Parathyroid adenoma (tissue), 2 donors: ENCODE measurements around the gene EIF2B4.

Source experiments
- H2AFZ ChIP-seq: fragments of 300-600 bp; sonication (generic); one replicate; pipeline ENCODE4 v1.7.0; 2017; ENCODE audit warnings: antibody characterized with exemption, mild to moderate bottlenecking
- H3K27ac ChIP-seq: fragments of 300-600 bp; sonication (generic); one replicate; pipeline ENCODE4 v1.7.0; 2017
- H3K27me3 ChIP-seq: fragments of 300-600 bp; sonication (generic); one replicate; pipeline ENCODE4 v1.7.0; 2017; ENCODE audit warnings: low read length; ENCODE audit not compliant: control insufficient read depth, insufficient read depth
- H3K36me3 ChIP-seq: fragments of 300-600 bp; sonication (generic); one replicate; pipeline ENCODE4 v1.7.0; 2017; ENCODE audit warnings: low read length; ENCODE audit not compliant: control insufficient read depth, insufficient read depth
- H3K4me1 ChIP-seq: fragments of 300-600 bp; sonication (generic); one replicate; pipeline ENCODE4 v1.7.0; 2017; ENCODE audit warnings: control low read depth
- H3K4me2 ChIP-seq: fragments of 300-600 bp; sonication (generic); one replicate; pipeline ENCODE4 v1.7.0; 2017; ENCODE audit warnings: low read length
- H3K4me3 ChIP-seq: fragments of 300-600 bp; sonication (generic); one replicate; pipeline ENCODE4 v1.7.0; 2017; ENCODE audit warnings: low read depth, low read length
- H3K79me2 ChIP-seq: fragments of 300-600 bp; sonication (generic); one replicate; pipeline ENCODE4 v1.7.0; 2017; ENCODE audit warnings: control low read depth
- H3K9ac ChIP-seq: fragments of 300-600 bp; sonication (generic); one replicate; pipeline ENCODE4 v1.7.0; 2017; ENCODE audit warnings: mild to moderate bottlenecking
- H3K9me3 ChIP-seq: fragments of 300-600 bp; sonication (generic); one replicate; pipeline ENCODE4 v1.7.0; 2017; ENCODE audit warnings: low read length; ENCODE audit not compliant: control insufficient read depth
- CTCF ChIP-seq: fragments of 300-600 bp; sonication (generic); IDR thresholded peaks from one replicate; pipeline ENCODE4 v1.7.0; 2017; ENCODE audit warnings: antibody characterized with exemption, mild to moderate bottlenecking
- donor health status: primary hyperparathyroidism.

EIF2B4 gene

GRCh38 chr2:27370026-27370815, at the start of gene EIF2B4, which contains the start of gene SNX17:
Gene EIF2B4 (minus strand): TSS chr2:27370338. CDS start chr2:27370314, 24 bp downstream.
Gene SNX17 (plus strand): TSS chr2:27370616. CDS start chr2:27370744, 128 bp downstream.
- peak within 1 kb of the TSS; percentile 92 for H3K4me2 ChIP-seq
- peak within 1 kb of the TSS; percentile 95 for H3K4me3 ChIP-seq
- no peaks in the 10 kb centered on the region for H3K36me3 ChIP-seq
- H3K9ac ChIP-seq = peak within 1 kb of the TSS; percentile 91
- peak within 1 kb of the TSS; percentile 83 for H3K27ac ChIP-seq
- peaks cover 33% of the 10 kb centered on the region for H3K79me2 ChIP-seq
- H3K4me1 ChIP-seq = peaks cover 4% of the 10 kb centered on the region
- TF ChIP-seq CTCF = peak; percentile 91
- H3K9me3 ChIP-seq = no peaks in the 10 kb centered on the region
- H2AFZ ChIP-seq = peak within 1 kb of the TSS; percentile 90
- no peaks in the 10 kb centered on the region for H3K27me3 ChIP-seq

- no peak overlapping the region for H3K4me2 ChIP-seq
- no peaks in the 10 kb centered on the region for H3K27me3 ChIP-seq
- no peak overlapping the region for H2AFZ ChIP-seq
- no peaks in the 10 kb centered on the region for H3K79me2 ChIP-seq
- no peak overlapping the region for H3K27ac ChIP-seq
- H3K4me1 ChIP-seq = no peaks in the 10 kb centered on the region
- H3K9ac ChIP-seq = no peak overlapping the region
- H3K36me3 ChIP-seq = no peaks in the 10 kb centered on the region
- no peaks in the 10 kb centered on the region for H3K9me3 ChIP-seq
- H3K4me3 ChIP-seq = no peak overlapping the region
- TF ChIP-seq CTCF = no peak
Observed at GRCh38 chr2:27416151-27416550, 46.0 kb upstream of the EIF2B4 start.

- H3K79me2 ChIP-seq = peaks cover 2% of the 10 kb centered on the region
- no peaks in the 10 kb centered on the region for H3K9me3 ChIP-seq
- no peak overlapping the region for H3K4me3 ChIP-seq
- no peaks in the 10 kb centered on the region for H3K4me1 ChIP-seq
- no peak overlapping the region for H3K27ac ChIP-seq
- no peak for TF ChIP-seq CTCF
- no peak overlapping the region for H2AFZ ChIP-seq
- no peaks in the 10 kb centered on the region for H3K27me3 ChIP-seq
- H3K4me2 ChIP-seq = no peak overlapping the region
- no peaks in the 10 kb centered on the region for H3K36me3 ChIP-seq
- H3K9ac ChIP-seq = no peak overlapping the region
Observed at GRCh38 chr2:27412419-27413152, 42.4 kb upstream of the EIF2B4 start.

GRCh38 chr2:27409321-27410073, 39.4 kb upstream of the EIF2B4 start, which contains the start of gene PPM1G:
Gene PPM1G (minus strand): TSS chr2:27409591. CDS start chr2:27409422, 169 bp downstream.
- Histone ChIP-seq H3K27ac (peak within 1 kb of the TSS; percentile 60), H3K4me1 (no peaks in the 10 kb centered on the region), H3K36me3 (no peaks in the 10 kb centered on the region), H3K9ac (peak within 1 kb of the TSS; percentile 82), H3K4me3 (peak within 1 kb of the TSS; percentile 75), H3K4me2 (peak within 1 kb of the TSS; percentile 95), H2AFZ (peak within 1 kb of the TSS; percentile 88), H3K27me3 (no peaks in the 10 kb centered on the region), H3K9me3 (no peaks in the 10 kb centered on the region), H3K79me2 (peaks cover 25% of the 10 kb centered on the region)
- TF ChIP-seq CTCF = peak; percentile 6
